ENCODE measurements around the gene CA12.

DNA sequence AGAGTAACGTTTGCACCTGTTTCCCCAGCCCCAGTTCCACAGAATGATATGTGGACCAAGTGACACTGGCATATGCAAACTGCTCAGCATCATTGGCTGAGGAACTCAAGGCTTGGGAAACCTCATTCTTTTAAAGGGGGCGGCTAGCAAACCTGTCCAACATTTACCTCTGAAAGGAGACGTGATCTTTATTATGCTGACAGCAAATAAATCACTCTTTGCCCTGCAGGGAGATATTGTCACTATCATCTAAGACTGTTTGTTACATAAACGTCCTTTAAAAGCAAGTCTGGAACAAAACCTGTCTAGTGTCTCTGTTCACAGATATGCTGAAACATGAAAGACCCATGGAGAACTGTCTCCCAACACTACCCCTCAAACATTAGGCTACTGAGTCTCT is 21.5 kb downstream of the CA12 start:
- TF ChIP-seq, protein P1, sequence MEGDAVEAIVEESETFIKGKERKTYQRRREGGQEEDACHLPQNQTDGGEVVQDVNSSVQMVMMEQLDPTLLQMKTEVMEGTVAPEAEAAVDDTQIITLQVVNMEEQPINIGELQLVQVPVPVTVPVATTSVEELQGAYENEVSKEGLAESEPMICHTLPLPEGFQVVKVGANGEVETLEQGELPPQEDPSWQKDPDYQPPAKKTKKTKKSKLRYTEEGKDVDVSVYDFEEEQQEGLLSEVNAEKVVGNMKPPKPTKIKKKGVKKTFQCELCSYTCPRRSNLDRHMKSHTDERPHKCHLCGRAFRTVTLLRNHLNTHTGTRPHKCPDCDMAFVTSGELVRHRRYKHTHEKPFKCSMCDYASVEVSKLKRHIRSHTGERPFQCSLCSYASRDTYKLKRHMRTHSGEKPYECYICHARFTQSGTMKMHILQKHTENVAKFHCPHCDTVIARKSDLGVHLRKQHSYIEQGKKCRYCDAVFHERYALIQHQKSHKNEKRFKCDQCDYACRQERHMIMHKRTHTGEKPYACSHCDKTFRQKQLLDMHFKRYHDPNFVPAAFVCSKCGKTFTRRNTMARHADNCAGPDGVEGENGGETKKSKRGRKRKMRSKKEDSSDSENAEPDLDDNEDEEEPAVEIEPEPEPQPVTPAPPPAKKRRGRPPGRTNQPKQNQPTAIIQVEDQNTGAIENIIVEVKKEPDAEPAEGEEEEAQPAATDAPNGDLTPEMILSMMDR (IDR thresholded peaks at IDR 0.05), result no peak
- no peak for TF ChIP-seq POLR2A (IDR thresholded peaks at IDR 0.05)
